ENCODE measurements around the gene GDF9.

GDF9 gene

DNA sequence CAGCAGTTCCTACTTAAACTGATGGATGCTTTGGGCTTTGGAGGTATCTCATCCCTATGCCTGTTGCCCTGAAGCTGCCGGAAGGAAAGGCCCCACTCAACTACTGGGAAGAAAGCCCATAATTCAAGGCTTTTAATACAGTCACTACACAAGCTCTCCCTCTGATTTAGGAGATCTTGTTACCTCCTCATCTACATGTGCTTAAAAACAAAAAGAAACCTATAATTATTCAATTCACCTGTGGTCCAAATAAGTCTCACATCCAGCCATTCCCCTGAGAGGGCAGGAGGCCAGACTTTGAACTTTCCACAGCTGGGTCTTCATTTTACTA is 6.5 kb upstream of the GDF9 start:
- H3K79me2 ChIP-seq (ENCODE audit: insufficient read depth, low read length) = peaks cover under 1% of the 10 kb centered on the region; the same call in 1 of the 2 replicates
- H3K4me3 ChIP-seq (ENCODE audit: insufficient read depth, low read length, poor library complexity, severe bottlenecking) = no peak overlapping the region
- H4K20me1 ChIP-seq (ENCODE audit: low read depth, low read length) = no peaks in the 10 kb centered on the region
- no peaks in the 10 kb centered on the region for H3K9me3 ChIP-seq (ENCODE audit: insufficient read depth, low read length)
- TF ChIP-seq, protein P1, sequence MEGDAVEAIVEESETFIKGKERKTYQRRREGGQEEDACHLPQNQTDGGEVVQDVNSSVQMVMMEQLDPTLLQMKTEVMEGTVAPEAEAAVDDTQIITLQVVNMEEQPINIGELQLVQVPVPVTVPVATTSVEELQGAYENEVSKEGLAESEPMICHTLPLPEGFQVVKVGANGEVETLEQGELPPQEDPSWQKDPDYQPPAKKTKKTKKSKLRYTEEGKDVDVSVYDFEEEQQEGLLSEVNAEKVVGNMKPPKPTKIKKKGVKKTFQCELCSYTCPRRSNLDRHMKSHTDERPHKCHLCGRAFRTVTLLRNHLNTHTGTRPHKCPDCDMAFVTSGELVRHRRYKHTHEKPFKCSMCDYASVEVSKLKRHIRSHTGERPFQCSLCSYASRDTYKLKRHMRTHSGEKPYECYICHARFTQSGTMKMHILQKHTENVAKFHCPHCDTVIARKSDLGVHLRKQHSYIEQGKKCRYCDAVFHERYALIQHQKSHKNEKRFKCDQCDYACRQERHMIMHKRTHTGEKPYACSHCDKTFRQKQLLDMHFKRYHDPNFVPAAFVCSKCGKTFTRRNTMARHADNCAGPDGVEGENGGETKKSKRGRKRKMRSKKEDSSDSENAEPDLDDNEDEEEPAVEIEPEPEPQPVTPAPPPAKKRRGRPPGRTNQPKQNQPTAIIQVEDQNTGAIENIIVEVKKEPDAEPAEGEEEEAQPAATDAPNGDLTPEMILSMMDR (IDR thresholded peaks at IDR 0.05; ENCODE audit: insufficient read depth, low read length, poor library complexity, severe bottlenecking) = no peak
- no peak for TF ChIP-seq EZH2phosphoT487 (conservative IDR thresholded peaks at IDR 0.05; ENCODE audit: low read length)
- H3K27me3 ChIP-seq (ENCODE audit: low read length) = no peaks in the 10 kb centered on the region
- H3K9me2 ChIP-seq (replicated peaks; ENCODE audit: insufficient read depth, low read length) = no peaks in the 10 kb centered on the region
- H3K4me2 ChIP-seq (ENCODE audit: low read depth, low read length, poor library complexity, severe bottlenecking) = no peak overlapping the region
- H3K9ac ChIP-seq (ENCODE audit: low read length) = no peak overlapping the region
- H3K36me3 ChIP-seq (ENCODE audit: low read length) = 0 out of 2 replicates have a peak, but pooled peaks cover 6% of the 10 kb centered on the region
- H3K27ac ChIP-seq (ENCODE audit: low read depth, low read length) = no peak overlapping the region
- H2AFZ ChIP-seq (ENCODE audit: low read depth, low read length, severe bottlenecking) = no peak overlapping the region
- H3F3A ChIP-seq (ENCODE audit: insufficient read depth) = 0 out of 2 replicates have a peak, but pooled peaks cover 6% of the 10 kb centered on the region

GRCh38 chr5:132871459-132872284 is 5.4 kb upstream of the GDF9 start:
- Histone ChIP-seq H4K20me1 (ENCODE audit: low read depth, low read length) (no peaks in the 10 kb centered on the region), H3K9me2 (replicated peaks; ENCODE audit: insufficient read depth, low read length) (no peaks in the 10 kb centered on the region), H3K9ac (ENCODE audit: low read length) (no peak overlapping the region), H3K9me3 (ENCODE audit: insufficient read depth, low read length) (no peaks in the 10 kb centered on the region), H3K4me2 (ENCODE audit: low read depth, low read length, poor library complexity, severe bottlenecking) (no peak overlapping the region), H3K79me2 (ENCODE audit: insufficient read depth, low read length) (peaks cover 12% of the 10 kb centered on the region), H3K27ac (ENCODE audit: low read depth, low read length) (no peak overlapping the region), H3F3A (ENCODE audit: insufficient read depth) (0 out of 2 replicates have a peak, but pooled peaks cover 6% of the 10 kb centered on the region), H3K36me3 (ENCODE audit: low read length) (0 out of 2 replicates have a peak, but pooled peaks cover 6% of the 10 kb centered on the region), H3K4me3 (ENCODE audit: insufficient read depth, low read length, poor library complexity, severe bottlenecking) (no peak overlapping the region), H2AFZ (ENCODE audit: low read depth, low read length, severe bottlenecking) (no peak overlapping the region), H3K27me3 (ENCODE audit: low read length) (no peaks in the 10 kb centered on the region)
- TF ChIP-seq, protein P1 (IDR thresholded peaks at IDR 0.05; ENCODE audit: insufficient read depth, low read length, poor library complexity, severe bottlenecking) = no peak
- no peak for TF ChIP-seq EZH2phosphoT487 (conservative IDR thresholded peaks at IDR 0.05; ENCODE audit: low read length)

GRCh38 chr5:132870801-132871200 is 4.5 kb upstream of the GDF9 start:
- H3K27ac ChIP-seq (ENCODE audit: low read depth, low read length) = no peak overlapping the region
- H3K9ac ChIP-seq (ENCODE audit: low read length) = no peak overlapping the region
- H2AFZ ChIP-seq (ENCODE audit: low read depth, low read length, severe bottlenecking) = no peak overlapping the region
- H3K36me3 ChIP-seq (ENCODE audit: low read length) = 0 out of 2 replicates have a peak, but pooled peaks cover 6% of the 10 kb centered on the region
- peaks cover 13% of the 10 kb centered on the region for H3K79me2 ChIP-seq (ENCODE audit: insufficient read depth, low read length)
- no peaks in the 10 kb centered on the region for H4K20me1 ChIP-seq (ENCODE audit: low read depth, low read length)
- no peak overlapping the region for H3K4me2 ChIP-seq (ENCODE audit: low read depth, low read length, poor library complexity, severe bottlenecking)
- peaks cover 6% of the 10 kb centered on the region; the same call in 1 of the 2 replicates for H3F3A ChIP-seq (ENCODE audit: insufficient read depth)
- no peaks in the 10 kb centered on the region for H3K9me2 ChIP-seq (replicated peaks; ENCODE audit: insufficient read depth, low read length)
- no peak for TF ChIP-seq EZH2phosphoT487 (conservative IDR thresholded peaks at IDR 0.05; ENCODE audit: low read length)
- no peaks in the 10 kb centered on the region for H3K27me3 ChIP-seq (ENCODE audit: low read length)
- no peaks in the 10 kb centered on the region for H3K9me3 ChIP-seq (ENCODE audit: insufficient read depth, low read length)
- H3K4me3 ChIP-seq (ENCODE audit: insufficient read depth, low read length, poor library complexity, severe bottlenecking) = no peak overlapping the region

GRCh38 chr5:132868754-132869153 is 2.5 kb upstream of the GDF9 start:
- Histone ChIP-seq H3K9me3 (ENCODE audit: insufficient read depth, low read length) (no peaks in the 10 kb centered on the region), H2AFZ (ENCODE audit: low read depth, low read length, severe bottlenecking) (no peak overlapping the region), H3K9me2 (replicated peaks; ENCODE audit: insufficient read depth, low read length) (no peaks in the 10 kb centered on the region), H4K20me1 (ENCODE audit: low read depth, low read length) (no peaks in the 10 kb centered on the region), H3K36me3 (ENCODE audit: low read length) (0 out of 2 replicates have a peak, but pooled peaks cover 2% of the 10 kb centered on the region), H3K27me3 (ENCODE audit: low read length) (no peaks in the 10 kb centered on the region), H3K4me2 (ENCODE audit: low read depth, low read length, poor library complexity, severe bottlenecking) (no peak overlapping the region), H3K27ac (ENCODE audit: low read depth, low read length) (no peak overlapping the region), H3K4me3 (ENCODE audit: insufficient read depth, low read length, poor library complexity, severe bottlenecking) (no peak overlapping the region), H3K9ac (ENCODE audit: low read length) (no peak overlapping the region), H3K79me2 (ENCODE audit: insufficient read depth, low read length) (peaks cover 13% of the 10 kb centered on the region), H3F3A (ENCODE audit: insufficient read depth) (peaks cover 6% of the 10 kb centered on the region; the same call in 1 of the 2 replicates)
- no peak for TF ChIP-seq EZH2phosphoT487 (conservative IDR thresholded peaks at IDR 0.05; ENCODE audit: low read length)
- TF ChIP-seq, protein P1 (IDR thresholded peaks at IDR 0.05; ENCODE audit: insufficient read depth, low read length, poor library complexity, severe bottlenecking) = no peak
